ENCODE data around the gene ANKFY1. TPM values are rescaled to one million over a fixed set of nuclear protein-coding genes. Genes with fewer than 3 reads are reported as not detected.

The ANKFY1 gene
- total and polyA plus RNA-seq, 9 of the 15 experiments (the other 6 are each of a cell fraction or from before 2014, with no cell fraction given): 4.3 to 25.6 (median 12.2) TPM

DNA sequence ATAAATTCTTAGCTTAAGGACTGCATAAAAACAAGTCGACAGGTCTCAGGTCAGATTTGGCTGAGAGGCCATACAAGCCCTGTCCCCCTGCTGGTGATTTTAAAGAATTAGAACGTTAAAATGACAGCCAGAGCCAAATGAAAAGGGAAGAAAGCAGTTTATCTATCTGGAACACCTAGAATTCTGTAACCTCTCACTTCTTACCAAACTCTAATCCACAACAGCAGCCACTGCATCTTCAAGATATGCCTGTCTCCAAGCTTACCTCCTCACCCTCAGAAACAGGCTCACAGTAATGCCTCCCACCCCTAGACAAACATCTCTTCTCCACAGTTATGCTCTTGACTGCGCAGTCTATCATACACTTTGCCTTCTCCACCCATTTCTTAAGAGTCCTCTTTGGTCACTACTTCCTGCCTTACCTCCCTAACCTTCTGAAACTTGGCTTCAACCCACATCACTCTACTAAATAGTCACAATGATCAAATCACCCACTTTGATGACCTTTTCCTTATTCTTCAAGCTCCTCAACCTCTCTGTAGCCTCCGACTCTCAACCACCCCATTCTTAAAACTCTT is 14.2 kb downstream of the ANKFY1 start (continued):
- TF ChIP-seq, protein P1, sequence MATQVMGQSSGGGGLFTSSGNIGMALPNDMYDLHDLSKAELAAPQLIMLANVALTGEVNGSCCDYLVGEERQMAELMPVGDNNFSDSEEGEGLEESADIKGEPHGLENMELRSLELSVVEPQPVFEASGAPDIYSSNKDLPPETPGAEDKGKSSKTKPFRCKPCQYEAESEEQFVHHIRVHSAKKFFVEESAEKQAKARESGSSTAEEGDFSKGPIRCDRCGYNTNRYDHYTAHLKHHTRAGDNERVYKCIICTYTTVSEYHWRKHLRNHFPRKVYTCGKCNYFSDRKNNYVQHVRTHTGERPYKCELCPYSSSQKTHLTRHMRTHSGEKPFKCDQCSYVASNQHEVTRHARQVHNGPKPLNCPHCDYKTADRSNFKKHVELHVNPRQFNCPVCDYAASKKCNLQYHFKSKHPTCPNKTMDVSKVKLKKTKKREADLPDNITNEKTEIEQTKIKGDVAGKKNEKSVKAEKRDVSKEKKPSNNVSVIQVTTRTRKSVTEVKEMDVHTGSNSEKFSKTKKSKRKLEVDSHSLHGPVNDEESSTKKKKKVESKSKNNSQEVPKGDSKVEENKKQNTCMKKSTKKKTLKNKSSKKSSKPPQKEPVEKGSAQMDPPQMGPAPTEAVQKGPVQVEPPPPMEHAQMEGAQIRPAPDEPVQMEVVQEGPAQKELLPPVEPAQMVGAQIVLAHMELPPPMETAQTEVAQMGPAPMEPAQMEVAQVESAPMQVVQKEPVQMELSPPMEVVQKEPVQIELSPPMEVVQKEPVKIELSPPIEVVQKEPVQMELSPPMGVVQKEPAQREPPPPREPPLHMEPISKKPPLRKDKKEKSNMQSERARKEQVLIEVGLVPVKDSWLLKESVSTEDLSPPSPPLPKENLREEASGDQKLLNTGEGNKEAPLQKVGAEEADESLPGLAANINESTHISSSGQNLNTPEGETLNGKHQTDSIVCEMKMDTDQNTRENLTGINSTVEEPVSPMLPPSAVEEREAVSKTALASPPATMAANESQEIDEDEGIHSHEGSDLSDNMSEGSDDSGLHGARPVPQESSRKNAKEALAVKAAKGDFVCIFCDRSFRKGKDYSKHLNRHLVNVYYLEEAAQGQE (IDR thresholded peaks at IDR 0.05; ENCODE audit: borderline replicate concordance): peak; percentile 11; the same call in 1 of the 2 replicates
- TF ChIP-seq, protein P1 (CRISPR knock-in tag; IDR thresholded peaks at IDR 0.05; ENCODE audit: low read depth): no peak
- TF ChIP-seq NFYB (IDR thresholded peaks at IDR 0.05; ENCODE audit: extremely low read depth, insufficient read length) (no peak), ASH1L (IDR thresholded peaks at IDR 0.05; ENCODE audit: borderline replicate concordance, low read depth, partially characterized antibody) (no peak), BHLHE40 (IDR thresholded peaks at IDR 0.05; ENCODE audit: low read length) (no peak), BRCA1 (IDR thresholded peaks at IDR 0.05) (no peak), BRCA1 (CRISPR knock-in tag; IDR thresholded peaks at IDR 0.05) (no peak), HDGF (IDR thresholded peaks at IDR 0.05) (no peak), C11orf30 (IDR thresholded peaks at IDR 0.05; ENCODE audit: low read depth) (no peak), ZBTB8A (IDR thresholded peaks at IDR 0.05; ENCODE audit: partially characterized antibody) (no peak), ZNF75A (CRISPR knock-in tag; IDR thresholded peaks at IDR 0.05) (no peak), ZNF12 (CRISPR knock-in tag; IDR thresholded peaks at IDR 0.05) (no peak), YBX1 (IDR thresholded peaks at IDR 0.05) (no peak), SMAD2 (IDR thresholded peaks at IDR 0.05; ENCODE audit: low read depth, low read length) (no peak), ZNF239 (CRISPR knock-in tag; IDR thresholded peaks at IDR 0.05) (no peak)
- TF ChIP-seq, protein P2, sequence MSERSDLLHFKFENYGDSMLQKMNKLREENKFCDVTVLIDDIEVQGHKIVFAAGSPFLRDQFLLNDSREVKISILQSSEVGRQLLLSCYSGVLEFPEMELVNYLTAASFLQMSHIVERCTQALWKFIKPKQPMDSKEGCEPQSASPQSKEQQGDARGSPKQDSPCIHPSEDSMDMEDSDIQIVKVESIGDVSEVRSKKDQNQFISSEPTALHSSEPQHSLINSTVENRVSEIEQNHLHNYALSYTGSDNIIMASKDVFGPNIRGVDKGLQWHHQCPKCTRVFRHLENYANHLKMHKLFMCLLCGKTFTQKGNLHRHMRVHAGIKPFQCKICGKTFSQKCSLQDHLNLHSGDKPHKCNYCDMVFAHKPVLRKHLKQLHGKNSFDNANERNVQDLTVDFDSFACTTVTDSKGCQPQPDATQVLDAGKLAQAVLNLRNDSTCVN (CRISPR knock-in tag; IDR thresholded peaks at IDR 0.05): no peak
- TF ChIP-seq, protein P3, sequence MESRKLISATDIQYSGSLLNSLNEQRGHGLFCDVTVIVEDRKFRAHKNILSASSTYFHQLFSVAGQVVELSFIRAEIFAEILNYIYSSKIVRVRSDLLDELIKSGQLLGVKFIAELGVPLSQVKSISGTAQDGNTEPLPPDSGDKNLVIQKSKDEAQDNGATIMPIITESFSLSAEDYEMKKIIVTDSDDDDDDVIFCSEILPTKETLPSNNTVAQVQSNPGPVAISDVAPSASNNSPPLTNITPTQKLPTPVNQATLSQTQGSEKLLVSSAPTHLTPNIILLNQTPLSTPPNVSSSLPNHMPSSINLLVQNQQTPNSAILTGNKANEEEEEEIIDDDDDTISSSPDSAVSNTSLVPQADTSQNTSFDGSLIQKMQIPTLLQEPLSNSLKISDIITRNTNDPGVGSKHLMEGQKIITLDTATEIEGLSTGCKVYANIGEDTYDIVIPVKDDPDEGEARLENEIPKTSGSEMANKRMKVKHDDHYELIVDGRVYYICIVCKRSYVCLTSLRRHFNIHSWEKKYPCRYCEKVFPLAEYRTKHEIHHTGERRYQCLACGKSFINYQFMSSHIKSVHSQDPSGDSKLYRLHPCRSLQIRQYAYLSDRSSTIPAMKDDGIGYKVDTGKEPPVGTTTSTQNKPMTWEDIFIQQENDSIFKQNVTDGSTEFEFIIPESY (CRISPR knock-in tag; IDR thresholded peaks at IDR 0.05): no peak
- TF ChIP-seq, protein P4, sequence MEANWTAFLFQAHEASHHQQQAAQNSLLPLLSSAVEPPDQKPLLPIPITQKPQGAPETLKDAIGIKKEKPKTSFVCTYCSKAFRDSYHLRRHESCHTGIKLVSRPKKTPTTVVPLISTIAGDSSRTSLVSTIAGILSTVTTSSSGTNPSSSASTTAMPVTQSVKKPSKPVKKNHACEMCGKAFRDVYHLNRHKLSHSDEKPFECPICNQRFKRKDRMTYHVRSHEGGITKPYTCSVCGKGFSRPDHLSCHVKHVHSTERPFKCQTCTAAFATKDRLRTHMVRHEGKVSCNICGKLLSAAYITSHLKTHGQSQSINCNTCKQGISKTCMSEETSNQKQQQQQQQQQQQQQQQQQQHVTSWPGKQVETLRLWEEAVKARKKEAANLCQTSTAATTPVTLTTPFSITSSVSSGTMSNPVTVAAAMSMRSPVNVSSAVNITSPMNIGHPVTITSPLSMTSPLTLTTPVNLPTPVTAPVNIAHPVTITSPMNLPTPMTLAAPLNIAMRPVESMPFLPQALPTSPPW (CRISPR knock-in tag; IDR thresholded peaks at IDR 0.05): 0 out of 2 replicates have a peak, but pooled peaks have one; percentile 27

Measured in K562 (cell line).